ENCODE results near the gene CIAO2A.
"Not testable (repeated sequence)": the region's sequence is repeated elsewhere in the genome, so short reads cannot be mapped to it uniquely, and the experiment has no call there.

The CIAO2A gene
- total RNA-seq, result 38.2 to 226 (median 140) reads per million in 18 experiments

- DNase-seq, result peak; percentile 99 to 100
Measured at GRCh38 chr15:64093627-64094417, at the start of gene CIAO2A. TSS of gene CIAO2A (minus strand) at chr15:64093838. CDS start at chr15:64093768, 70 bp downstream.

- DNase-seq, result no peak
Measured at GRCh38 chr15:64143276-64143675, 49.6 kb upstream of the CIAO2A start.

DNA sequence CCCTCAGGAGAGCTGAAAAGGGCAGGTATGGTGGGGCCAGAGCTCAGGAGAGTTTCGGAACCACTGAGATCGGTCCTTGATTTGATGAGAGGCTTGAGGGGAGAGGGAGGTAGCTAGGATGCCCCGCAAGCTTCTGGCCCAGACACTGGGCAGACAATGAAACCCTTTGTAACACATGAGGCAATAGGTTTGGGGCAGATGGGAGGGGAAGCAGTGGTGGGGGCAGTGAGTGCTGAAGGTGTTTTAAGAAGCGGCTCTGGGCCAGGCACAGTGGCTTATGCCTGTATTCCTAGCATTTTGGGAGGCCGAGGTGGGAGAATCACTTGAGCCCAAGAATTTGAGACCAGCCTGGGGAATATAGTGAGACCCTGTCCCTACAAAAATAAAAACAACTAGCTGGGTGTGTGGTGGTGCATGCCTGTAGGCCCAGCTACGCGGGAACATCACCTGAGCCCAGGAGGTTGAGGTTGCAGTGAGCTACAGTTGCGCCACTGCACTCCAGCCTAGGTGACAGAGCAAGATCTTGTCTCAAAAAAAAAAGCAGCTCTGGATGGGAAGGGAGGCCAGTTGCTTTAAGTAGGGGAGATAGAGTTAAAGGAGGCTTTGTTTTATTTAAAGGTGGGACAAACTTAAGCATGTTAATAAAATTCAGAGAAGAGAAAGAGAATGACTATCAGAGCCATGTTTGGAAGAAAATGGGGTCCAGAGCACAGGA, 48.3 kb upstream of the CIAO2A start:
- DNase-seq, result no peak

- no peak for DNase-seq
Measured at GRCh38 chr15:64138331-64138941, 44.8 kb upstream of the CIAO2A start.

- DNase-seq, result no peak
Measured at GRCh38 chr15:64137226-64137833, 43.7 kb upstream of the CIAO2A start.

GRCh38 chr15:64136347-64136746, 42.7 kb upstream of the CIAO2A start:
- no peak for DNase-seq

GRCh38 chr15:64134345-64134829, 40.7 kb upstream of the CIAO2A start:
- no peak for DNase-seq

DNA sequence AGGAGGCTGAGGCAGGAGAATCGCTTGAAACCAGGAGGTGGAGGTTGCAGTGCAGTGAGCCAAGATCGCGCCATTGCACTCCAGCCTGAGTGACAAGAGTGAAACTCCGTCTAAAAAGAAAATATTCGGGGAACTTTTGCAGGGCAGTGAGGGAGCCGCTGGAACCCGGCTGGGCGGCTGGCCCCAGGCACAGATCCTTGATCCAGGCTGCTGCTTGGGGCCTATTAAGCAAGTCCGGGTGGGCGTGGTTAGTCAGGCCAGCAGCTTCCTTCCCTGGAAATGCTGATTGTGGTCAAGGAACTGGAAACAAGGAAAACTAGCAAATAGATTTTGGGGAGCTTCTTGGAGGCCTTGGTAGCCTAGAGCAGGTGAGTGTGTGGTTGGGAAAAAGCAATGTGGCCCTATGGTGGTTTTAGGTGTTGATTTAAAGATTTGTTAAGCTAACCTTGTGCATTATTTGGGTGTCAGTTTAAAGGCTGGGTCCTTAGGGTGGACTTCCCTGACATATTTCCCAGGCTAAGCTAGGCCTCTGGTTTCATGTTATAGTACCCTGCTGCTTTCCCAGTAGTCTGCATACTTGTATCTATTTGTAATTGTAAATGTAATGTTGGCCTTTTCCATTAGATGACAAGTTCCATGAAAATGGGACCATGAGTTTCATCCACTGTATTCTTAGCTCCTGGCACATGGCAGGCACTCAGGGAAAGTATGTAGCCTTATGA, 40.1 kb upstream of the CIAO2A start:
- DNase-seq, result peak in 1 of 2 donors; percentile 29

DNA sequence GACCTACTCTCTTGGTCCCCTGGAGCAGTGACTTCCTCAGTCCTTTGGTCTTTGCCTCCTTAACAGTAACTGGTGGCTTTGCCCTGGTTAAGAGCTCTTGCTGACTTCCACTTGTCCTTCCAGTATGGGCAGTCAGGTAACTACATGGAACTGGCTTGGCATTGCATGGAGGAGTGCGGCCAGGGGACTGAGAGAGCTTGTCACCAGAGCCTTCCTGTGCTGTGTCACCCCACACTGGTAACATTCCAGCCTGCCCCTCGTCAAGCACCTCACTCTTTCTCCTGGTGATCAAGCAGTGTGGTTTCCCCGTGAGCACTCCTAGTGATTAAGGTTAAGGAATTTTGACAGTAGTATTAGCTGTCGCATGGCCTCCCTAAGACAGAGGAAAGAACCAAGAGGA, 38.6 kb upstream of the CIAO2A start:
- no peak for DNase-seq

DNA sequence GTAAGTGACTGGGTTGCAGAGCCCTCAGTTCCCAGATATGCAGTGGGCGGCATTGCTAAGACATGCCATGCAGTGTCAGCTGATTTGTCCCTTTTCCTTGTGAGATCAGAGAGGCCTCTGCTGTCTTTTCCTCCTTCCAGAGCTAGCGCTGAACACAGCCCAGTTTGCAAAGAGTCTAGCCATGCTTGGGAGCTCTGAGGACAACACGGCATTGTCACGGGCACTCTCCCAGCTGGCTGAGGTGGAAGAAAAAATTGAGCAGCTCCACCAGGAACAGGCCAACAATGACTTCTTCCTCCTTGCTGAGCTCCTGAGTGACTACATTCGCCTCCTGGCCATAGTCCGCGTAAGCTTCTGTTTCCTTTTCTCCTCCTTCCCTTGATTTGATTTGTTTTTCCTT, 37.9 kb upstream of the CIAO2A start:
- DNase-seq, result peak; percentile 15 to 44

GRCh38 chr15:64130159-64130558, 36.5 kb upstream of the CIAO2A start:
- no peak for DNase-seq

DNA sequence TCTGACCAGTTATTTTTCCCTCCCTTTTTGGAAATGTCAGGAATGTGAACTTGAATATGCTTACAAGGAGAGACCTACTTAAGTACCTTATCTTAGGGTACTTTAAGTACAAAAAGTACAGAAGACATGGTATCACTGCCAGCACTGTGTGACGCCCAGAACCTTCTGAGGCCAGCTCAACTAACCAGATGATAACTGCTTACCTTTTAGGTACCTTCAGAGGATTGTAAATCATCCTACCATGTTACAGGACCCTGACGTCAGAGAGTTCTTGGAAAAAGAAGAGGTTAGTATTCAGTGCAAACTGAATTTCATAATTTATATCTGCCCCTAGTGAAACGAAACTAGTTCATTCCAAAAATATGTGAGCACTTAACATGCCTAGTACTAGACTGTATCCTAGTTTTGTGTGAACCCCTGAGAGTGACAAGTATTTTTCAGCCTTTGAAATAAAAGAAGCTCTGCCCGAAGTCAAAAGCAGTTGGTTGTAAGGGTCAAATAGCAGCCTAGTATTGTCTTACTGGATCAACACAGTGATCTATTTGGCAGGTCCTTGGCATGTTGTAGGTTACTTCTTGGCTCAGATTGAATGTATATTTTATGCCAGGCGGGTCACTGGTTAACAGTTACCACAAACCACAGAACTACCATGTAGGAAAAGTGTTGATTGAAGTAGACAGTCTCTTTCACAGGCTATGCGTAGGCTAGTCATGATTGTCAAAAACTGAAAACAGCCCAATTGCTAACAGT, 34.1 kb upstream of the CIAO2A start:
- DNase-seq, result no peak

DNA sequence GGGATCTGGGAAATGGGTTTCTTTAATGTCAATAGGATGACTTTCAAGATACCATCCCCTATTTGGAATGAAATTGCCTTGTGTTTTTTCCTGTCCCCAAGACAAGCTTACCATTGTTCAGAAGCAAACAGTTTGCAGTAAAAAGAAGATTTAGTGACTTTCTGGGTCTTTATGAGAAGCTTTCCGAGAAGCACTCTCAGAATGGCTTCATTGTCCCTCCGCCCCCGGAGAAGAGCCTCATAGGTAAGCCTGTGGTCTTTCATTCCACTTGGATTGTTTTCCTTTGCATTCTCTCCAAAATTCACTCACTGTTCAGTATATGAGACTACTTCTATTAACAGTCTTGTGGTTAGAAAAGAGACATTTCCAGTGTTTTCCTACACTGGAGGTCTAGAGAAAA, 32.3 kb upstream of the CIAO2A start:
- DNase-seq, result no peak

DNA sequence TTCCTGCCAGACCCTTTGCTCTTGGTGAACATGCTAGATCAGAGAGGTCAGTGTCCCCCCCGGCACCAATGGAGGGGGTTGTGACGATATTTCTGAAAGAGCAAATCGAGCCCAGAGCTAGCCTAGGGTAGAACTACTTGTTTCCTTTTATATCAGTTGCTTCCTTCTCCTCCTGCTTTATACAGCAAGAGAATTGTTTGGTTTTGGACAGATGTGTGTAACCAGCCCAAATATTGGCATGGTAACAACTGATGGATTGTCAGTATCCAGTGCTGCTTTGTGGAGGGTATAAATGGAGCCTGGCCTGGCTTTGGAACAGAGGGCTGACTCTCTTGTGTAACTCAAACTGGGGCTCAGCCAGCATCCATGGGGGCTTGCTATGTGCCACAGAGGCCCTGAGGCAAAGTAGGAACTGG, 29.3 kb upstream of the CIAO2A start:
- no peak for DNase-seq

DNA sequence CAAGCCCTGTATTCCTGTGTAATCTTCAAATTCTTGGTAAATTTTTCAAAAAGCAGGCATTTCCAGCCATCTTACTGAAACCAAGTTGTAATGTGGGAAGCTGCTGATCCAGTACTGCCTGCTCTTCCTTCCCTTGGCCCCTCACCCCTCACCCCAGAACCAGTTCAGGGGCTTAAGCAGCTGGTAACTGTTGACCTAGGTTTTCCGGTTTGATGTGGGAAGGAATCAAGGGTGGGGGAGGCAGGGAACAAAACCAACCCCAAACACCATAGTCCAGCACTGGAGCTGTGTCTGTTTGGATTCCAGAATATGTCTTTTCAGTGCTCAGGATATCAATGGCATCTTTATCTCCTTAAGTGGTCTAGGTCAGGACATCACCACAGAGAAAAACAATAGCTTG, 28.8 kb upstream of the CIAO2A start:
- no peak for DNase-seq

- no peak for DNase-seq
Measured at GRCh38 chr15:64121614-64122013, 28.0 kb upstream of the CIAO2A start.

DNA sequence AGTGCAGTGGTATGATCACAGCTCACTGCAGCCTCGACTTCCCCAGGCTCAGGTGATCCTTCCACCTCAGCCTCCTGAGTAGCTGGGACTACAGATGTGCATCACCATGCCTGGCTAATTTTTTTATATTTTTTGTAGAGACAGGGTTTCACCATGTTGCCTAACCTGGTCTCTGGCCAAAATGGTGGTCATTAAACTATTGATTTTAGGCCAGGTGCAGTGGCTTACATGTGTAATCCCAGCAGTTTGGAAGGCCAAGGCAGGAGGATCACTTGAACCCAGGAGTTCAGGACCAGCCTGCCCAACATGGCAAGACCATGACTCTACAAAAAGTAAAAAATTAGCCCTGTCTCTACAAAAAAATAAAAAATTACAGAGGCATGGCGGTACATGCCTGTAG, 26.7 kb upstream of the CIAO2A start:
- not testable (repeated sequence) for DNase-seq

DNA sequence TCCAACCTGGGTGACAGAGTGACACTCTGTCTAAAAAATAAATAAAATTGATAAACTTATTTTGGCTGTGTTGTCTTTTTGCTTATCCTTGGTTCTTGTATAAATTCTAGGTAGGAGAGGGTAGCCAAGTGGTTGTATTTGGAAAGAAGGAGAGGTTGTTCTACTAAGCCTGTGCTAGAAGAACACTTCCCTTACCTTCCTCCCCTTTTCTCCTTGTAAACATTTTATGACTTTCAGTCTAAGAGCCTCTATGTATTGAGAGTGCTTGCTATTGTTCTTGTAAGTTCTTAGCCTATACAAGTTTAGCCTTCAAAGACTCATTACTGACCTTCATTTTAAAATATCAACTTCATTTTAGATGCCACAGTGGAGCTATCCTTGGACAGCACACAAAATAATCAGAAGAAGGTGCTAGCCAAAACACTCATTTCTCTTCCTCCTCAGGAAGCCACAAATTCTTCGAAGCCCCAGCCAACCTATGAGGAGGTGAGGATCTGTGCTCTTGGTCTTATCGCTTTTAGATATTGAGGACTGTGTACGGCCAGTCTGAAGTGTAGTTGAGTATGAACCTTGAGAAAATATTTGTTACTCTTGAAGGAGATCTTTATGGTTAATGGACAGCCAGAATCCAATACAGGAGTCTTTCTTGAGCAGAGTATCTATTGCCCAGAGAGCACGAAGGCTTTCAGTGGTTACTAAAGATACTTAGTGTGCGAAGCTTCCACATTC, 24.3 kb upstream of the CIAO2A start:
- no peak for DNase-seq

- DNase-seq, result peak; percentile 43 to 75
Measured at GRCh38 chr15:64112904-64113303, 19.3 kb upstream of the CIAO2A start.

DNA sequence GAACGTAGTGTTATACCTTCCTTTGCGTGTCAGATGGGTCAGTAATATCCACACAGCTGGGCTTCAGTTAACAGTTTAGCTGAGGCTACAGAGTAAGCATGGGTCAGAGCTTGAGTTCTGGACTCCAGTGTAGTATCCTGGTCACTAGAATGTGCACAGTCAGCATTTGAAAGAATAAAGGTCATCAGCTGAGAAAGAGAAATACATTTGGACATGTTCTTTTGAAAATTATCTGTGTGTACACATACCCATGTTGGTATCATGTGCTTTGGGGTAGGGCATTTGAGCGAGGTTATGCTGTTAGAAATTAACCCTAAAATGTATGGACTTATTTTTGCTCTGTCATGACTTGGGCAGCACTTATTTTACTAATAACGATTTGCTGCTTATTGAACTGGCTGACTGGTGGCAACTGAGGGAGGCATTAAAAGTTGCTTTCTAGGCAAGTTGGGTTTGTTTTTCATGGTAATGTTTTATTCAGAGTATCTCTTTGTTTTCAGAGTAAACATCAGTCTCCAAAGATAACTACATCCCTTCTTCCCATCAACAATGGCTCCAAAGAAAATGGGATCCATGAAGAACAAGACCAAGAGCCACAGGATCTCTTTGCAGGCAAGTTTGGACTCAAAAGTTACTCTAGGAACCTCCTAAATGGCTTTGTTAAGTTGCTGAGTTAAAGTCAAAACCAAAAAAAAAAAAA, 18.6 kb upstream of the CIAO2A start:
- DNase-seq, result peak in 1 of 2 donors; percentile 16

All from inflammatory macrophage (primary cell).